Esophagus mucosa (tissue), 1 donor: Measurements from ENCODE around the gene EDAR. TPM values are rescaled to one million over a fixed set of nuclear protein-coding genes. Genes with fewer than 3 reads are reported as not detected.

Experiments
- ATAC-seq: fragments of 200-7000 bp; cut with Tn5 transposase; one replicate; pipeline ENCODE4 v1.9.1; 2020
- total RNA-seq: library from RNA; stranded (reverse); gene quantifications from one replicate; pipeline ENCODE4 v1.2.4, GENCODE V29; 2023
- donor health status: DM: yes; HTN: yes; CAD: no.

Gene EDAR
- total RNA-seq, 1 donor from 2014 or later: 4.8 TPM

DNA sequence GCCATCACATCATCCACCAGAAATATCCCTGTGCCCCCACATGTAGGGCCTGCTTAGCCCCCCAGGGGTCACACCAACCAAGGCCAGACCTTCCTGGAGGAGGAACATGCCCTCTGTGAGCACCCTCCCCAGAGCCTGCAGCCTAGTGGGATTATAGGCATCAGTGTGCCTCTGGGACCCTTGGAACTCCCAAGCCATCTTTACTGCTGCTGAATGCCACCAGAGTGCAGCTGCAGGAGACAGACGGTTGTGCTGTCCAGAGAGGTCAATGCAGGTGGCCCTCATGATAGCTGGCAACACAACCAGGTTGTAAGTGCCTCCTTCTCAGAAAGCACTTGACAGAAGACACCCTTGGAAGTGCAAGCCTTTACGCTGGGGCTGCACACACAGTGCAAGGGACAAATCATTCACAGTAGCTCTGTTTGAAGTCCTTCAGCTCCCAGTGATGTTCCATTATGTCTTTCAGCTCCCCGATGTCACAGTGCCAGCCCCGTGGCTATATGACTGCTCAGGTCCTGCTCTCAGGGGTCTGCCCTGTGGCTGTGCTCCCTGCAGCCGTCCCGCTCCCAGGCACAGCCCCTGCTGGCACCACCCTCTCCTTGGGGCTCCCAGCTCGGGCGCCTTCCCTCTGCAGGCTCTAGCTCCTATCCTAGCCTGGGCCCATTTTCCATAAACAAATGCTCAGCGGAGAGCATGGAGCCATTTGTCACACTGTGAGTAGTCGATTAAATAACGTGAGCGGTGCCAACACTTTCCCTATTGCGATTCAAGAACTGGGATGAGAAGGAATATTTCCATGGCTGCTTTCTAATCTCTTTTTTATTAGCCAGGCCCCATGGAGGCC is 65.1 kb downstream of the EDAR start:
- ATAC-seq: no peak

DNA sequence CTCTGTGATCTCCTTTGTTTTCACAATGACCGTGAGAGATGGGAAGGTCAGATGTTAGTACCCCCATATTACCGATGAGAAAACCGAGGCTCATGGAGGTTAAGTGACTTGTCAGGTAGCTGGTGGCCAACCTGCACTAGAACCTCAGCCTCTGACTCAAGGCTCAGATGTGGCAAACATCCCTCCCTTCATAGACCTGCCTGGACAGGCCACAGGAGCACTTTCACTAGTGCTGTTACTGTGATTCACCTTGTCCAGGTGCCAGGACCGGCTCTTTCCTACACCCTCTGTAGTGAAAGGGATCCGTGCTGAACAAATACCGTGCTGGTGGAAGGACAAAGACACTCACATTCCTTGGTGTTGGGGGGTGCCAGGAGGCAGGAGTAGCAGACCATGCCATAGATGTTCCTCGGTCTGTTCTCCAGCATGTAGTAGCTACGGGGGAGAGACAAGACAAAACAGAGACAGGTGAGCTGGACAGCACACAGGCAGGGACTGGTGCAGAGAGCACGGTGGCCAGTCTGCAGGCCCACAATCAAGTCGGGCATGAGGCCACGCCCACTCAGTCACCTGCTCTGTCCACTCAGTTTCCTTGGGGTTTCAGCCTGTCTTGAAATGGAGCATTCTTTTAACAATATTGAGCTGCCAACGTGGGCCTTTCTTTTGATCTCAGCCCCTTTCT is 65.9 kb downstream of the EDAR start:
- peak; percentile 89 for ATAC-seq

DNA sequence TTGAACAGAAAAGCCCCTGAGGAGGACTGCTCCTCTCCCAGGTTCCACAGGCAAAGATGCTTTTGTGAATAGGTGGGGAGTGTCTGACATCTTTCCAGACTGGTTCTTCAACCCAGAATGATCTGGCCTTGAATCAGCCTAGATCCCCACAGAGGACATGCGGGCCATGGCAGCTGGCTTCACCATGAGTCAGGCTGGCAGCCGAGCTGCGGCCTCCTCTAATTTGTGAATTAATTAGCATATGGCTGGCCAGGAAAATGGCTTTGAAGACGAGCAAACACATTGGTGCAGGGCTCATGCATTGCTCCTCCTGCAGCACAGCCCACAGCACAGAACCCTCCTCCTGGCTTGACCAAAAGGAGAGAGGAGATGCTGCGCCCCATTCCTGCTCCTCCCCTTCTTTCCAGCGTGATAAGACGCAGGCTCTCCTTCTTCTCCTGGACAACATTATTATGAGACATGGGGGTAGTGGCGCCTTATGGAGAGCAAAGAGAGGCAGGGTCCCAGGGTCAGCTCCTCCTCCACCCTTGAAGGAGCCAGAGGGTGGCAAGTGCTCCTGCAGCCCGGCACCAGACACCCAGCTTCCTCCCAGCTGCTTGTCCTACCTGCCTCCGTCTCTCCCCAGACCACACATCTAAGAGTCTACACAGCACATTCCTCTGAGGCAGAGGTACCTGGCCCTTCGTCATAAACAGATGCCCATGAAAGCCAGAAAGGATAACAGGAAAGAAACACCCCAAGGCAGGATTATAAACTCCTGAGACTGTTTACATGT is 66.7 kb downstream of the EDAR start:
- ATAC-seq: peak; percentile 77

DNA sequence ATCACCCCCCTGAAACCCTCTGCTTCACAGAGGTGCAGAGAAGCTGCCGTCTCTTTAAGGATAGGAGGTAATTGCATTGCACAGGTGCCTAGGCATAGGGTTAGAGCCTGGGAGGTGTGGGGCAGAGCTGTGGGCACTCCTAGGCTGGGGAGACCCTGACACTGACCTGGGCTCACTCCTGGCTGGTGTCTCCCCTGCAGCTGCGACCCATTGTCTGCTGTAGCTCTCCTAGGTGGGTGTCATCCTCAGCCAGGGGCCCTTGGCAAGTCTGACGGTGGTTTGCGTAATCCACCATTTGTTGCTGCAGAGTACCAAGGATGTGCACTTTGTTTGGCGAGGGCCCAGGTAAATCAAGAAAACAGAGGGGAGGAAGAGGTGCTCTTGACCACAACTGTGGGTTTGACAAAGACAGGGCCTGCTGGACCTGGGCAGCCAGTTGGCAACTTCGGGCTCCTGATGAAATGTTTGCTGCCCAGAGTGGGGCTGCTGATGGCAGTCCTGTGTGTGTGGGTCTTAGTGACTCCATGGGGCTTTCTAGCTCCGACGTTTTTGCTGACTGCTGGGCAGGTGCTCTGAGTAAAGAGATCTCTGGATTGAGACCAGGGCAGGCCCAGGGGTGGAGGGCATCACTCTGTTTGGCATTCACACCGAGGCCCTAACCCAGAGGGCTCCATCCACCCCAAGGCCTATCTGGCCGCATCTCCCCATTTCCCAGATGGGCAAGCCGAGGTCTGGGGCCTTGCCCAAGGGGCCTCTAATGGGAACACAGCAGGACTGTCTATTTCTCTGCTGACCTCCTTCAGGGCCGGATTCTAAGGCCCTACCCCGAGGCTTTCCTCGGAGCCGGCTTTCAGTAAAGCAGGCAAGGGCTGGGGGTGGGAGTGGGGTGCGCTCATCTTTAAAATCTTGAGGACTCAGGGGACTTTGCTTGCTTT is 67.7 kb downstream of the EDAR start:
- no peak for ATAC-seq

DNA sequence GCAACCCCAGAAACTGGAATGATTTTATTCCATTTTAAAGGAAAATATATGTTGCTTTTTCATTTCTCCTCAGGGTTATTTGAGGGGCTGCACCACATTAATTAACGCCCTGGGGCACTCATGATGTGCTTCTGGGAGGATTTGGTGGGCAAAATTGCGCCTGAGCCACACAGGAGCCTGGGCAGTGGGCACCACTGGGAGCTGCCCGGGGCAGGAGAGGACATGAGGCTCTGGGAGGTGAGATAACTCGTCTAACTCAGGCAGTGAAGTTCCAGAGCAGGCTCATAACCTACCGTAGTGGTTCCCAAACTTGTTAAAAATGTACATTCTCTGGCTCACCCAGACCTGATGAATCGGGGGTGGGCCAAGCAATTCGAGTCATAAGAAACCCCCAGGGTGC is 68.3 kb downstream of the EDAR start:
- no peak for ATAC-seq

DNA sequence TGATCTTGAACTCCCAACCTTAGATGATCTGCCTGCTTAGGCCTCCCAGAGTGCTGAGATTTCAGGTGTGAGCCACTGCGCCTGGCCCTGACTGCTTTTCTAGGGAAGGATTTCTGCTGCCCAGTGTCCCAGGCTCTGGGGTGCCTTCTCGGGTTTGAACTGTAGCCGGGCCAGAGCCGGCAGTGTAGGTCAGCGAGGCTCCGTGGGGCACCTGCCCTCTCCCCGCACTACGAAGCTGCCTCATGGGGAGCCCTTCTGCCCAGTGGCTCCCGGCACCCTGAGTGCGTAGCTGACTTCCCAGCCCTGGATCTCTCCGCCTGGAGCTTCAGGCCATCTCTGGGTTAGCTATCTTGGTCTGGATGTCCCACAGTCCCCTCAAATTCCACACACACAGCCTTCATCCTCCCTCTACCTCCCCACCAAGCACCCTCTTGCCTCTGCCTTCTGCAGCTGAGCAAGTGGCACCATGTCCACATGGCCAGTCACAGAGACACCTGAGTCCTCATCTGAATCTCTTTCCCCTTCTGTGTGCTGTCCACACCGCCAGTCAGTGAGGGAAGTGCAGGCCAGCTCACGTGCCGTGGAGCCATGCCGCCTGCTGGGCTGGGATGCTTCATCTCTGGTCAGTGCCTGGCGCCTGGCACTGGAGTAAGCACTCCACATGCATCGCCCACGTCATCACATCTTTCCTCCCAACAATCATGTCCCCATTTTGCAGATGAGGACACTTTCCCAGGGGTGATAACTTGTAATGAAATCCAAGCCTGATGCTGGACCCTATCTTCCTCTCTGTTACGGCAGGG is 69.2 kb downstream of the EDAR start:
- ATAC-seq: no peak

DNA sequence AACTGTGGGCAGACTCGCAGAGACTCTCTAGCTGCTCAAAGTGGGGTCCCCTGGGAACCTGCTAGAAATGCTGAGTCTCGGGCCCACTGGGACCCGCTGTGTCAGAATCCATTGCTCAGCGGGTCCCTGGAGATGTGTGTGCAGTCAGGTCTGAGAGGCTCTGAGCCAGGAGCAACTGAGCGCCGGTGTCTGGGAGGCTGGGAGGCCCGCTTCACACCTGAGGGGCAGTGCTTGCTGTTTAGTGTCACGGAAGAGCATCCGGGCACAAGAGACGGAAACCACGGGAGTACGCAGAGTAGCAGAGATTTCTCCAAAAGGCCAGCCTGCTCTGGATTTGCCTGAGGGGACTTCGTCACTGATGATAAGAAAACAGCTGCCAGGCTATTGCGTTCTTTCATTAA is 70.1 kb downstream of the EDAR start:
- no peak for ATAC-seq

DNA sequence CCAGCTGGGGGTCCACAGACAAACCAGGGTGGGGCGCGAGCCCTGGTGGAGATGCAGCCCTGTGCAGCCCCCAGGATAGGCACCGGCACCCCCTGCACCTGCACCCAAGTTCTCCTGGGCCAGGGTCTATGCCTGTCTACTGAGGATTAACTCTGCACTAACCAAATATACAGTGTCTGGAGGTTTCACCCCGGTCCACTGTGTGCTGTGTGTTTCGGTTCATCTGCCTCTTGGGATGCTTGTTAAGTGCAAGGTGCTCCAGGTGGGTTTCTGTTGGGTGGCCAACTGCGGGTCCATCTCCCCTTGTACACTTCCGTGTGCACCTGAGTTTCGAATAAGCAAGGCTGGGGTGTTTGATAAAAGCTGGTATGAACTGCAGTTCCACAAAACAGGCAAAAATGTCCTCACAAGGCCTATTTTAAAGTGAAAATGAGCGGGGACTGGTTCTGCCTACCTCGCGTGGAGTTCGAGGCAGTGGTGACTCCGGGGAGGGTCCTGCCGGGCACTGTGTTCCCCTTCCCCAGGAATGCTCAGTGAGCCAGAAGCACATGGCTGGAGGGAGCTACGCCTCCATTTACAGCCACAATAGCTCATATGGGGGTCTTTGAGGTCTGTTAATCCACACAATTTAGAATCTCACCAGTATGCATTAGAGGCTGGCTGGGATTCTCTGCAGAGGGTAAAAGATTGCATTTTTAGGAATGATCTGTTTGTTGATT is 70.7 kb downstream of the EDAR start:
- no peak for ATAC-seq

DNA sequence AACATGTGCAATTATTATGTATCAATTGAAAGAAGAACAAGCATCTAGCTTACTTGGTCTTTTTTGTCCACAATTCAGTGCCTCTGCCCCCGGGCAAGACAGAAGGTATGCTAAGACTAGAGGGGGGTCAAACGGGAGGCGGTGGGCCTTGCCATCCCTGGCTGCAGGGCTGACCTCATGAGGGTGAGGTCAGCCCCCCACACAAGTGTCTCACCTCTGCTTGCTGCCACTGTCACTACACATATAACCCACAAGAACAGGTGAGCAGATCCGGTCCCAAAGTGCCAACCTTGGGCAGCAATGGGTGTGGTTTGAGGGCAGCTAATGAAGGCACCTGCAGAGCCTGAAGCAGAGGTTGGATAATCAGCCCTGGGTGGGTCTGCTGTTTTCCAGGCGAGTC is 71.5 kb downstream of the EDAR start:
- no peak for ATAC-seq

DNA sequence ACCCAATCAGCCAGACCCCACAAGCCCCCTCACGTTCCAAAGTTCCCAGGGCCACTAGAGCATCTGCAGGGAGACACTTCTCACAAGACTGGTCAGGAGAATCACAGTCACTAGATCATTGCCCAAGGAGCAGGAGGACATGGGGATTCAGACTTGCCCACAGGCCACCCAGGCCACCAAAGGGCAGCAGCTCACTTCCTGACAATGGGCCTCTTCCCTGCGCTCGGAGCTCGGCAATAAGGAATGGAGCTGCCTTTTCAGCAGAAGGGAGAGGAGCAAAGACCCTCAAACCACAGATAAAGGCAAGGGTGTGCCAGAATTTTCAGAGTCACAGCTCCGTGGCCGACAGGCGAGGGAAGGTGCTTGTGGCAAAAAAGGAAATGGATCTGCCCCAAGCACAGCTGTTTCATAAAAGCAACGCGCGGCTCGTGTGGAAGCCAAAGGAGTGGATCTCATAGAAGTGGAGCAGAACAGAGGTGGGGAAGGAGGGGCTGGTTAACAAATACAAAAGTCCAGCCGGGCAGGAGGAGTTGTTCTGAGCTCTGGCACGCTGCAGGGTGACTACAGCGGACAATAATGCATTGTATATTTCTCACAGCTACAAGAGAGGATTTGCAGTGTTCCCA is 72.1 kb downstream of the EDAR start:
- ATAC-seq: no peak

DNA sequence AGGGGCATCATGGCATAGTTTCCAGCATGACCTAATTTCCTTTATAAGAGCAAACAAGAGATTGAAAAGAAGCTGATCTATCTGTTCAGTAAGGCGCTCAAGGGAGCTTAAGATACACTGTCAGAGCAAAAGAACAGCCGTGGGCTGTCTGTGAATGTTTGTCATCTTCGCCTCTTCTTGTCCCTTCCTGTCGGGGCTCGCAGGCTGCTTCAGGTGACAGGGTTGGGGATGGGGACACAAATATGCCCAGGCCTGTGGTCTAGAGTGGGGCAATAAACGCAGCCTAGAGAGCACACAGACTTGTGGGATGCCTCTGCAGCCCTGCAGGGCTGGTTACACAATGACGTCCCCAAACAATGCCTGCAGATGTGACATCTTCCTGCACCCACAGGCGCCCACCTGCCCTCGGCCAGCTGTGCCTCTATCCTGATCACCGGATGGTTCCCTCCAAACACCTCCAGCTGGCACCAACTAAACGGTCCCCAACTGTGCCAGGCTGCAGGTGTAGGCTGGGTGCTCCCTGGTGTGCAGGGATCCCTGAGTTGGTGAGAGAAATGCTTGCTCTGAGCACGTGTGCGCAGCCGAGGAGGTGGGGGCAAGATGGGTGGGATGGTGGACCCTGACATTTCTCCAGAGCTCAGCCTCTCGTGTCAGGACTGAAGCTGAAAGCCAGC is 72.8 kb downstream of the EDAR start:
- ATAC-seq: peak; percentile 24

DNA sequence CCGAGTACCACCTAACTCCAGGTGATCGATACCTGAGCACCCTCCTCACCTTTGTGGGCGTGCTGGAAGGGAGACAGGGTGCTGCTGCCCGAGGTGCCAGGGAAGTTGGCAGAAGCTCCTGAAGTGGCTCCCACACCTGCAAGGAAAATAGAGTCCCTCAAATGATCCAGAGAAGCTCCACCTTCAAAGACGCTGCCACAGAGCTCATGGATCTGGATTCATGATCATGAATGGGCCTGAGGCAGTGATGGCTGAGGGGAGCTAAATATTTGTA is 76.5 kb downstream of the EDAR start:
- no peak for ATAC-seq

DNA sequence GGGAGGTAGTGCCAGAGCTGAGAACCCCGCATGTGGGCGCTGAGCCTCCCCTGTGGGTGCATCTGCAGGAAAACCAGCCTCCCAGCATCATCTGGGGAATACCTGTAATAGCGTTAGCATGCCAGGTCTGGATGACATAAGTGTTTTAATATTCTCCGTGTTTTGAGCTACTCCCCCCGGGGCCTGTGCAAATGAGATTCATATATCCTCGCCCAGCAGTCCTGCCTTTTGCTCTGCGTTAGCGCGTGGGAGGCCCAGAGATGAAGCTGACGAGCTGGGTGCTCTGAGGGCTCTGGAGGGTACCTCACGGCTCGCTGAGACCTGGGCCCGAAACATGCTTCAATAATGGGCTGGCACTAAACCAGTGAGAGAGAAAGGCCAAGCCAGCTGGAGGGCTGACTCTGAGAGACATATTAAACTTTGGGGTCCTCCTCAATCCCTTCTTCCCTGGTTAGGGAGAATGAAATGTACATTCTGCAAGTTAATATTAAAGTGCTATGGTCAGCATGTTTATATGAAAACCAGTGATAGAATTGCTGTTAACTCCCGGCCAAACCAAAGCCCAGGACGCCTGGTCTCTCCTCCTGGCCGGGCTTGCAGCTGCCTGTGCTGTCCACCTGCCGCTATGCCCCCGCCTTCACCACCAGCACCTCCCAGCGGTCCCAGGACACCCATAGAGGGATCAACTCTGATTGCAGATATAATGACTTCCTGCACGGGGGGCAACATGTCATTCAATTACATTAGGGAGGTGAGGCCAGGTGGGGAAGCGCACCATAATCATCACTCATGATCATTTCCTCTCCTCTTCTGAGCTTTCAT is 77.0 kb downstream of the EDAR start:
- no peak for ATAC-seq

DNA sequence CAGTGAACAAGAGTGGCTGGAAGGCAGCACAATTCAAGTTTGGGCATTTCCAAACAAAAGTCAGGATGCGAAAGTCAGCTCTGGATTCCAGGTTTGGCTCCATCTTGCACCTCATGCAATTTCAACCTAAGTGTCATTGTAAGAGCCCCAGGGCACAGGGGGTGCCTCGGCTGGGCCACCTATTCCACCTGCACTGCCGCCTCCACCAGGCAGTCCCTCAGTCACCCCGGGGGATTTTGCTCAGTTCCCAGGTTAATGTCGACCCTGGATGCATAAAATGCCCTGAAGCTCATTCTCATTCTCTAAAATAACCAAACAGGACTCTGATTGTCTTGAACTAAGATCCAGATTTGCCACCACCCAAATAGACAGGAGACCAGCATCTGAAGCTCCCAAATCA is 77.6 kb downstream of the EDAR start:
- ATAC-seq: no peak

DNA sequence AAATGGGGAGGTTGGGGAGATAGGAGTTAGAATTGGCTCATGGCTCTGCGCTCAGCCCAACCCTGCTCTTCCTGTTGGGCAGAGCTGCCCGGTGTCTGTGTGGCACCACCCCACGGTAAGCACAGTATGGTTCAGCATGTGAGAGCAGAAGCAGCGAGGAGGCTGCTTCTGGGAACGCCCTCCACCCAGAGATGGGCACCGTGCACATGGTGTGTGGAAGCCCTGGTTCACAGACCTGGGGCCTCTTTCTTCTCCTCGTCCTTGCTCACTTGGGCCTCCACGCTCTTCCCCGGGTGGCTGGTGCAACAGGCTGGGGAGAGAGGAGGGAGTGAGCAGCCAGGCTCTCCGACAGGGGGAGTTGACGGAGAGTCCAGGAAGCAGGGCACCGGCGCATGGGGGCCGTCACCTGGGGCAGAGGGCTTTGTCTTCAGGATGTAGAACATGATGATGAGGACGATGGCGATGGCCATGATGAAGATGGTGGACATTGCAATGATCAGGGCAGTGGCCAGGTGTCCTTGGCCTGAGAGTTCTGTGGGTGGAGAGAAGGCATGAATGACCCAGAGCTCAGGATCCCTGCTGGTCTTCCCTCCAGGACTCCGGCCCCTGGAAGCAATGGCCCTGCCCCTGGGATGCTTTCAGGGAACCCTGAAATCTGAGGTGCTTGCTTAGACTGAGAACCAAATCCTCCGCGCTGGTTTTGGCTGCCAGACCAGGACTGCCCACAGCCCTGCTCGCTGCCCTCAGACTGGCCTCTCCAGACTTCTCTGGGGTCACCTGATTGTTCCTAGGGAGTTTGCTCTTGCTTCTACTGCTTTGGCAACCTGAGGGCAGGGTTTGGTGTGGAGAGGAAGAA is 78.3 kb downstream of the EDAR start:
- ATAC-seq: peak; percentile 42

DNA sequence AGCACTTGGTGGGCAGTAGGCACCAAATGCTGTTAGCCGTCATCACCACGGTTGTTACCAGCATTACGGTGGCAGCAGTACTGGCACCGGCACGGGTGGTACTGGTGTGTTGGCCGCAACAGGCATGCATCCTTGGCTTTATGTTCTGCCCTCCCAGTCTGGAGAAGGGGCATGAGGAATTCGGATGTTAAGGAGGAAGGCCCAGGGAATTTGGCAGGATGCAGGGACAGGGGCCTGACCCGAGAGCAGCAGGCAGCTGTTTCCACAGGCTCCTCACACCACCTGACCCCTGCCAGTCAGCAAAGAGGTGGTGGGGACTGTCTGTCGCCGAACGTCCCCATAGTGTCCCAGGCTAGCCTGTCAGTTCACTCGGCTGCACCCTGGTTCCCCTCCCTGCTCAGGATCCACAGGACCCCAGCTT is 79.0 kb downstream of the EDAR start:
- ATAC-seq: no peak

DNA sequence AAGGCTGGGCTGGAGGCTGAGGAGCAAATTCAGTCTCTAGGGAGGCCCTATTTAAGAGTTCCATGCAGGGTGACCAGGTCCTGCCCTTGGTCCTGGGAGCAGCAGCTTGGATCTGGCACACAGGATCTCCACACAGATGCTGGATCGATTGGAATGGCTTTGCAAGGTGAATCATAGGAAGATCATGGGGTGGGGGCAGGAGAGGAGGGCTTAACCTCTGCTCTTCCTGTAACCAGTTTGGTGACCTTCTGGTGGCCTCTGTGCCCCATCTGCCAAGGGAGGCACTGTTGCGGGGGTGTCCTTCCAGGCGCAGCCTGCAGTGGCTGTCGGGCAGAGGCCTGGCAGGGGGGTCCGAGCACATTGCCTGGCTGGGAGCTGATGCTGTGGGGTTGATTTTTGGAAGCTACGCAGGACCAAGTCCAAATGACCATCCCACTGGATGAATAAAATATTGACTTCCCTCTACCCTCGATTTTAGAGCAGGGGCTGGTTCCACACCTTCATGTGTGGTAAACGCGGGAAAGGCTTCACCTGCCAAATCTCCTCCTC is 79.7 kb downstream of the EDAR start:
- no peak for ATAC-seq

DNA sequence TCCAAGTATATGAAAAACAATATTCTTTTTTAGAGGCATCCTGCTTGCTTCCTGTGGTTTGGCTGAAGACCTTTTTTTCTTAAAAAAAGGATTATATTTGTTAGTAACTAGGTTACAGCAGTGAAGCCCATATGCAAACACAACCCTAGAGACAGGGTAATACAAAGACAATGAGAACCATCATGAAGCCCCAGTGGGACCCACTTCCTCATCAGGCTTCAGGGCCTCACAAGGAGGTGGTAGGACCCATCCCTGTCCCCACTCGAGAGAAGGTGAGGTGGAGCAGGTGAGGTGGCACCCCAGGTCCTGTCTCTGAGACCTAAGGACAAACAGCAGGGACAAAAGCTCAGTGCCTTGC is 80.3 kb downstream of the EDAR start:
- no peak for ATAC-seq
